ENCODE data around the gene ZEB1. TPM values are rescaled to one million over a fixed set of nuclear protein-coding genes. Genes with fewer than 3 reads are reported as not detected.
"Not testable (repeated sequence)": the region's sequence is repeated elsewhere in the genome, so short reads cannot be mapped to it uniquely, and the experiment has no call there.

Gene ZEB1
- polyA plus RNA-seq, 3 donors: 23.0 to 24.6 (median 23.9) TPM

DNA sequence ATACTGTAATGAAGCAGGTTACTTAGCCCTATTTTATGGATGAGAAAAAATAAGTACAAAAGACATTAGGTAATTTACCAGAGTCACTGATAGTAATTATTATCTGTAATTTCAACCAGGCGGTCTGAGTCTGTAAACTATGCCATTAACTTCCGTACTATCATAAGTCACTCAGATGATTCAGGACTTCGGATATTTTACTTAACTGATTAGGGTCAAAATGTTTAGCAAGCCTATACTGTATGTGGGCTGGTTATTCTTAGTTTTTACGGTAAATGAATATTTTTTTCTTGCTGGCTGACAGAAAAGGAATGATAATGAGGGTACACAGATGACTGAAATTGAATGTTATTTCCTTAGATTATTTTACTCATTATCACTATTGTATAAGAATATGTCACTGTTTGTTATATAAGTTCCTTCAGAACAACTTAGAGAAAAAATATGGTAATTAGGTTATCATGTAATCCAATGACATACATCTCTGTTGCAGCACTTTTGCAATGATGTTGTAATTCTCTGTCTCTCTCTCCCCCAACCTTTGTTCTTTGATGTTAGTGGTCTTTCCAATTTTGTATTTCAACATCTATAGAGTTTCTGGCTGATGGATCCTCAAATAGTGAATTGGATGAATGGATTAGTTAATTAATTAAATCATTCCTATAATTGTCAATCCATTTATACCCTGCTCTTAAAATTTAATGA, 165.6 kb downstream of the ZEB1 start:
- no peak for DNase-seq

DNA sequence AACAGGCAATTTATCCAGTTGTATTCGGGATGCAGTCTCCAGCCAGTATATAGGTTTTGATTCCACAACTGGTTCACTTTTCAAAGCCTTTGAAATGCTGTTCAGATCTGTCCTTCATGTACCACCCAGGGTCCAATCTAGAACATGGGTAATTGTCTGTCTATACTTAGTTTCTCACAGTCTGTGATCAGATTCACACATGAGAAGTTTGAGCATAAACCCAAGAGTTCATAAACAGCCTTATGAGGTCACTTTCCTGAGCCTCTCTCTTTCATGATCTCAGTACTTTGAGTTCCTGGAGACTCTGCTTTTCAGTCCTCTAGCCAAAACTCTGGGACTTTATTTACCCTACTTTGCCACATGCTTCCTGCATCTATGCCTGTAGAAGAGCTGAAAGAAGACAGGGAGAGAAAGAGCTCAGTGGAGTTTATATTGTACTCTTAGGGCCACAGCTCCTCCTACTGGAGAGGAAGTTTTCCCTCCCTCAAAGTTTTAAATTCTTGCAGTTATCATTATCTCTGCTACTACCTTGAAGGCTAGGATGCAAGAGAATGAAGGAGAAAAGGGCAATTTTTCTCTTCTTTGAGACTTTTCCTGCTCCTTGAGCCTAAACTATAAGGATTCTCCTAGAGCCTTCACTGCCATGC, 172.0 kb downstream of the ZEB1 start:
- peak; percentile 5 for DNase-seq

DNA sequence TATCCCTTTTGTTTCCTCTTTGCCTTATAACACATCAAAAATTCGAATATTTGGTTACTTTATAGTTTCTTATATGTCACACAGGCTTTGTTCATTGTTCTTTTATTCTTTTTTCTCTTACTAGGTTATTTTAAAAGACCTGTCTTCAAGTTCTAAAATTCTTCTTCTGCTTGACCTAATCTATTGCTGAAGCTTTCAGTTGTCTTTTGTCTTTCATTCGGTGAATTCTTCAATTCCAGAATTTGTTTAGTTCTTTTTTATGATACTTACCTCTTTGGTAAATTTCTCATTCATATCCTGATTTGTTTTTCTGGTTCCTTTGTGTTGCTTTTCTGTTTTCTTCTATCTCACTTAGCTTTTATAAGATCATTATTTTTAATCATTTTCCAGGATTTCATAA, 188.4 kb downstream of the ZEB1 start:
- no peak for DNase-seq

DNA sequence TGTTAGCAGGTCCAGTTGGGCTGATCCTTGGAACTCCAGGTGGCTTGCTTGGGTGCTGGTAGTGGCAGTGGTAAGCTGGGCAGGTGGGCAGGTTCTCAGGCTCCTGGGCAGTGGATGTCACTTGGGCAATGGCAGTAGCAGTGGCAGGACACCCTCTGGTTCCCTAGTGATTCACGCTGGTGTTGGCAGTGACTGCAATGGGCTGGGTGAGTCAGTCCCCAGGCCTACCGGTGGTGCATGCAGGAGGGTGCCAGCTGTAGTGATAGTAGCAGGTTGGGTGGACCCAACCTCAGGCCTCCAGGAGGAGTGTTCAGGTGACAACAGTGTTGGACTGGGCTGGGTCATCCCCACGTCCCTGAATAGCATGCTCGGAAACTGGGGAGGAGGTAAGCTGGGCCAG, 189.2 kb downstream of the ZEB1 start:
- no peak for DNase-seq

DNA sequence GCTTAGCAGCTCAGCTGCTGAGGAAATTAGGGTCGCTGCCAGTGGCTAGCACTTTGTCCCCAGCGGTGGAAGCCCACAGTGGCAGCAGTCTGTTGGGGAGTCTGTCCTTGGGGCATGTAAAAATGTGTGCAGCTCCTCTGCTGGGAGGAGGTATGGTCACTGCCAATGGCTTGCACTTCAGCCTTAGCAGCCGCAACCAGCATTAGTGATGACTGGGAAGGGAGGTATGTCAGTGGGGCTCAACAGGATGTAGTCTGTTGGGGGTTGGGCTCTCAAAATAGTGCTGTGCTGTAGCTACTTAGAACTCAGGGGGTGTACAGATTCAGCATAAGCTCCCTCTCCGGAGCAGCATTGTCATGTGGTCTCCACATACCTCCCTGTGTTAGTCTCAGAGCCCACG, 189.9 kb downstream of the ZEB1 start:
- no peak for DNase-seq

DNA sequence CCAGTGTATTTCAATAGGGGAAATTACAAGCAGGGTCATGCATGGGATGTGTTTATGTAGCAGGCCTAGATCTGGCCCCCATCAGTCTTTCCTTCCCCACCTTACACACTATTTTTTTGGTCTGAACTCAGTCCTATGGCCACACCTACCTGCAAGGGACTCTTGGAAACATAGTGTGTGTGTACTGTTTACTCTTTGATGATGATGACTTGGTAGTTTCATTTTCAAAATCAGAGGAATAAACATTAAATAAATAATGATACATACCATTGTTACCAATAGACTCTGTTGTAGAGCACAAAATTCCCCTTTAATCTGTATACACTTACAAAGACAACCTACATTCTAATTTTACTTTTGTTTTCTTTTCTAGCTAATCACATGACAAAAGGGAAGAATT, 191.0 kb downstream of the ZEB1 start:
- no peak for DNase-seq

DNA sequence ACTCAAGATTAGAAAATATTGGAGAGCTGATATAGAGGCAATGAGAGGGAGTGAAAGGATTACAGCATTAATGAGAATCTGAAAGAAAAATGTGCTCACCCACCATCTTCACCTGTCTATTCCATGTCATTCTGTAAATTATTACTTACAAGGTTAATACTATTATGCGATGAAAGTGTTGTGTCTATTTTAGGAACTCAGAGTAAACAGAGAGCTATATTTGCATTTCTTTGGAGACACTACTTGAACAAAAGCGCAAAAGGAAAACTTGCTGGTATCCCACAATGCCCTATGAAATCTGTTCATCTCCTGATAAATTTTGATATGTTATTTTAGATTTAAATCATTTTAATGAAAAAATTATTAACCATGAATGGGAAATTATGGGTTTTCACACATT, 196.1 kb downstream of the ZEB1 start:
- no peak for DNase-seq

DNA sequence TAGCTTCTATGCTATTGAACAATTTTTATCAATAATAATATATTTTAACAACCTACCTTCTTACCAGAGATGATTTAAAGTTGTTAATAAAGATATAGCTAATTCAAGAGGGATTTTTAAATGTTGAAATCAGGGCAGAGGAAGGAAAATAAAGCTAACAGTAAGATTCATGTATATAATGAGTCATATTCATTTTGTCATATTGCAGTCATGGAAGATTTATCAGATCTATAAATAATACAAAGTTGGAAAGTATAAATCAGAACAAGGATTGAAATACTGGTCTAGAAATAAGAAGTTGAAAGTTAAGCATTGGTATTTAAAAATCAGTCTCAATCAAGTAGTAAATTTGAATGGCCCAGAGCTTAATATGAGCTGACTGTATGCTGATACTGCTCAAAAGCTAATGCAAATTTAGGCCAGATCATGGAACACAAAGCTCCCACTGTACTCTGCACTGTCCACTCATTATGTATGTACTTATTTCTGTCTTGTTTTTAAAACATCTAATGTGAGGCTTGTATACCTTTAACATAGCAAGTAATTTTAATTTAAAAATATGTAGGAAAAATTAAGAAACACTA, 196.9 kb downstream of the ZEB1 start:
- no peak for DNase-seq

DNA sequence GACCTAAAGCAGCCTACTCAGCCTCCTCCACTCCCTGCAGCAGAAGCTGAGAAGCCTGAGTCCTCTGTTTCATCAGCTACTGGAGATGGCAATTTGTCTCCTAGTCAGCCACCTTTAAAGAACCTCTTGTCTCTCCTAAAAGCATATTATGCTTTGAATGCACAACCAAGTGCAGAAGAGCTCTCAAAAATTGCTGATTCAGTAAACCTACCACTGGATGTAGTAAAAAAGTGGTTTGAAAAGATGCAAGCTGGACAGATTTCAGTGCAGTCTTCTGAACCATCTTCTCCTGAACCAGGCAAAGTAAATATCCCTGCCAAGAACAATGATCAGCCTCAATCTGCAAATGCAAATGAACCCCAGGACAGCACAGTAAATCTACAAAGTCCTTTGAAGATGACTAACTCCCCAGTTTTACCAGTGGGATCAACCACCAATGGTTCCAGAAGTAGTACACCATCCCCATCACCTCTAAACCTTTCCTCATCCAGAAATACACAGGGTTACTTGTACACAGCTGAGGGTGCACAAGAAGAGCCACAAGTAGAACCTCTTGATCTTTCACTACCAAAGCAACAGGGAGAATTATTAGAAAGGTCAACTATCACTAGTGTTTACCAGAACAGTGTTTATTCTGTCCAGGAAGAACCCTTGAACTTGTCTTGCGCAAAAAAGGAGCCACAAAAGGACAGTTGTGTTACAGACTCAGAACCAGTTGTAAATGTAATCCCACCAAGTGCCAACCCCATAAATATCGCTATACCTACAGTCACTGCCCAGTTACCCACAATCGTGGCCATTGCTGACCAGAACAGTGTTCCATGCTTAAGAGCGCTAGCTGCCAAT, 202.2 kb downstream of the ZEB1 start:
- no peak for DNase-seq

DNA sequence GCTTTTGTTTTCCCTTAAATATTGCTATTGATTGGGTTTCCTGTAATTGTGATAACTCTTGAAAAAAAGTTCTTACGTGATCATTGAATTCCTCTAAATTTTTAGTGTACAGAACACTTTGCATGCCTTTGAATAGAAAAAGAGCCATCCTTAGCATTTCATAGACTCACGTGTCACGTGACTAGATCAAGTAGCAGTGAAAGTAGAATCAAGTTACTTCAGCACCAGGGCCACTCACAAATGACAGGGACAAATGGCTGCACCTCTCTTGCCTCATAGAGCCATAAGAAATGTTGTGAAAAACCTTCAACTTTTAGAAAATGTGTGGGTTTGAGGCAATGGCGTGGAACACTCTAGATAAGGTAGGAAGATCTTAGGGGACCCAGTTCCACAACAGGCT, 203.8 kb downstream of the ZEB1 start:
- no peak for DNase-seq

DNA sequence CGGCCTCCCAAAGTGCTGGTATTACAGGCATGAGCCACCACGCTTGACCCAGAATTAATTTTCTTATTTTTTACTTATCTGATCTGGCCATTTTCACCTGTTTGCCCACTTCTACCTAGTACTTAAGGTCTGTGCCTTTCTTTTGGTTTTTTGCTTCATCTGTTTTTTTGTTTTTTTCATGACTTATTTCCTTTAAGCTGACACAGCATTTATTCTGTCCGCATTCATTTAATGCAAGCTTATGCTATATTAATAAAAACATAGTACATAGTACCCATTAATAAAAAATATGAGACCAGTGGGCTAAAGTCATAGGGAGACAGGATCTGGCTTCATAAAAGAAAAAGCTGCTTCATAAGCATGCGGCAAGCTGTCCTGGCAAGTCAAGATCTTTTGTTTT, 205.4 kb downstream of the ZEB1 start:
- no peak for DNase-seq

DNA sequence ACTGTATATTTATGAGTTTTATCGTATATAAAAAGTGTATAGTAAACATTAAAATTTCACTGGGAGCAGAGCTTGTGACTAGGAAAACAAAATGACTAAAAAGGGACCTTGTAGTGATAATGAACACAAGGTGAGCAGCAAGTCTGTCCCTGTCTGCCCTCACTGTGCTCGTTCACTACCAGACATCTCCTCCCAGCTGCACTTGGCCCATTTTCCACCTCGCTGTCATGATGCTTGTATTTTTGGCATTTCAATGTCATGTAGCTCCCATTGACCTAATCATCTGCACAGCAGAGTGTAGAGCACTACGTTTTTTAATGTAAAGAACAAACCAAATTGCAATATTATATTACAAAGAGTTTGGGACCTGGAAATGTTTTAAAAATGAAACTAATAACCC, 207.2 kb downstream of the ZEB1 start:
- no peak for DNase-seq

DNA sequence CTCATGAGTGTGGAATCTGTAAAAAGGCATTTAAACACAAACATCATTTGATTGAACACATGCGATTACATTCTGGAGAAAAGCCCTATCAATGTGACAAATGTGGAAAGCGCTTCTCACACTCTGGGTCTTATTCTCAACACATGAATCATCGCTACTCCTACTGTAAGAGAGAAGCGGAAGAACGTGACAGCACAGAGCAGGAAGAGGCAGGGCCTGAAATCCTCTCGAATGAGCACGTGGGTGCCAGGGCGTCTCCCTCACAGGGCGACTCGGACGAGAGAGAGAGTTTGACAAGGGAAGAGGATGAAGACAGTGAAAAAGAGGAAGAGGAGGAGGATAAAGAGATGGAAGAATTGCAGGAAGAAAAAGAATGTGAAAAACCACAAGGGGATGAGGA, 207.7 kb downstream of the ZEB1 start:
- DNase-seq: no peak

DNA sequence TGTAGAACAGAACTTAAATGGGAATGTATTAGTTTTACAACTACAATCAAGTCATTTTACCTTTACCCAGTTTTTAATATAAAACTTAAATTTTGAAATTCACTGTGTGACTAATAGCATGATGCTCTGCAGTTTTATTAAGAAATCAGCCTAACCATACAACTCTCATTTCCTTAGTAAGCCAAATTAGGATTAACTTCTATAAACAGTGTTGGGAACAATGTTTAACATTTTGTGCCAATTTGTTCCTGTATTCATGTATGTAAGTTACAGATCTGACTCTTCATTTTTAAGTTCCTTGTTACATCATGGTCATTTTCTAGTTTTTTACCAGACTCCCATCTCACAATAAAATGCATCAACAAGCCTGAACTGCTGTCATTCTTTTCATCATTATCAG, 209.8 kb downstream of the ZEB1 start:
- DNase-seq: no peak

DNA sequence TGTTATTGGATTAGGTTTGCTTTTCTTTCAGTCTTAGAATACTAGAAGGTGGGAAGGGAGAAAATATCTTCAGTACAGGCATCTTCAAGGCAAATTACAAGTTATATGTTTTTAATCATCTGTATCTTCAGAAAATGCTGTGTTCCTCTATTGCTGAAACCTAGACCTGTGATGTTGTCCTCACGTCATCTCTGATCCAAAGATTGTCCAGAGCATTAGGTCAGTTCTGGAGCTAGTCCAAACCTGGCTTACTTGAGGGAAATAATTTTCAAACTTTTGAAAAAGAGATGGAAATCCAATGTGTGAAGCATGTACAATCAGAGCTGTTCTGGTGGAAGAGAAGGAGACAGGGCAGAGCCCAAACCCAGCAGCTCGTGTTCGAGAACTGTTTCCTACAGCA, 217.3 kb downstream of the ZEB1 start:
- no peak for DNase-seq

DNA sequence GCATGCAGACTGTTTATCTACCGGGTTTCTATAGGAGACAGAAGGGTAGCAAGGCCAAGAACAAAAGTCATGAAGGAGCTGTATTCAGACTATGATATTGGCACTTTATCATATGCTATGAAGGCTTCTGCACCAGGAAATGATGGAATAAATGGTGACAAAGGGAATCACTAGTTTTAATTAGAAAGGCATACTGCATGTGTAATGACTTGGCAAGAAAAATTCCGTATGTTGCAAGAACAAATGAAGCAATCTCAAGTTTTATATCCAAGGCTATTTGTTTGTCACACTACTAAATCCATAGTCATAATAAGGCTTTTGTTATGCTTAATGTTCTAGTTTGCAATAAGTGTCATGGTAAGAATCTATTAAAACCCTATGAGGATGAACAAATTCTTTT, 230.9 kb downstream of the ZEB1 start:
- DNase-seq: no peak

DNA sequence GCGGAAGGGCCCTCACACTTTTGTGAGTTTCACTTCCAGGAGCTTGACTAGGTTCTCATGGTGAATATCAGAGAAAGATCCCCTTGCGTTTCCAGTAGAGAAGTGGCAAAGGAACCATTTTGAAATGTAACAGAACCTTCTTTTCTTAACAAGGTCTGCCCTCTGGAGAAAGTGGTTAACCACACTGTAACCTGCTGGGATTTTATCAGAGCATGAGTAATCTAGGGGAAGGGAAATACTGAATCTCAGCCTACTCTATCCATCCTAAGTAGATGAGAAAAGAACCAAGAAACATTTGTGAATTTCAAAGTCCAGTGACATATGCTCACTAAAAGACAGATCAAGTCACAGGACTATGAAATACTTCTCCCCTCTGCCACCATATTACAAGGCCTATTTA, 235.5 kb downstream of the ZEB1 start:
- DNase-seq: no peak

DNA sequence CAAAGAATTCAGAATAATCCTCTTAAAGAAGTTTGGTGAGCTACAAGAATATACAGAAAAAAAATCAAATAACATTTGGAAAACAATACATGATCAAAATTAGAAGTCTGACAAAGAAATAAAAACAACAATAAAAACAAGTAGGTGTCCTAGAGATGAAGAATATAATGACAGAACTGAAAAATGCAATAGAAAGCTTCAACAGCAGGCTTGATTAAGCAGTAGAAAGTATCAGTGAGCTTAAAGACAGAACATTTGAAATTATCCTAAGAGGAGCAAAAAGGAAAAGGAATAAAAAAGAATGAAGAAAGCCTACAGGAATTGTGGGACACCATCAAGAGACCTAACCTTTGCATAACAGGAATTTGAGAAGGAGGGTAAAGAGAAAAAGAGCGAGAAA, 238.8 kb downstream of the ZEB1 start:
- no peak for DNase-seq

DNA sequence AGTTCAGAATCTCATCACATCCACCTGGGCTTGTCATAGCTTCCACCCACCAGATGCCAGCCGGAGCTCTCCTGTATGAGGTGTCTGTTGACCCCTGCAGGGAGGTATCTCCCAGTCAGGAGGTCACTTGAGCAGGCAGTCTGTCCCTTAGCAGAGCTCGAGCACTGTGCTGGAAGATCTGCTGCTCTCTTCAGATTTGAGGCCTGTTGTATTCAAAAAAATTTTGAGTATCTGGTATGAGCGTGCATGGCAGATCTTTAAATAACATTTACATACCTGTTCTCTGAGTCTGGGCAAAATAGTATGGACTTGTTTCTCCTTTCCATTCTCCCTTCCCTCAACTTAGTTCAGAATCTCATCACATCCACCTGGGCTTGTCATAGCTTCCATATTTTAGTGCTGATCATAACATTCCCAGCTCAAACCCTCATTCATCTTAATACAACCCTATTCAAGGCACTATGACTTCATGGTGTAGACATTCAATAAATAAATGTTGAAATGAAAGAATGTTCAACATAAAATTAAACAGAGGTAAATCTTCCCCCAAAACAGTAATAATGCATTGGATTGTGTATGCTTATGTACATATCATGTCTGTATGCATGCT, 249.3 kb downstream of the ZEB1 start:
- not testable (repeated sequence) for DNase-seq

DNA sequence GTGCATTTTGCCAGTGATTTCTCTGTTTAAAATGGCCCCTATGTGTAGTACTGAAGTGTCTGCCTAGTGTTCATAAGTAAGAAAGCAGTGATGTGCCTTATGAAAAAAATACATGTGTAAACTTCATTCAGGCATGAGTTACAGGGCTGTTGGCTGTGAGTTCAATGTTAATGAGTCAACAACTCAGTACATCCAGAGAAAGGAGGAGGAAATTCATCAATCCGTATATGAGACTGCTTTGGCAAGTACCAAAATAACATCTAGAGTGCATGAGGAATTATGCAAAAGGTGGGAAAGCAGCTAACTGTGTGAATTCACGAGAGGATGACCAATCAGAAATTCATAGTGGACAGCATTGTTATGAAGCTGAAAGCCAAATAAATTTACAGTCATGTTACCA, 255.6 kb downstream of the ZEB1 start:
- no peak for DNase-seq

DNA sequence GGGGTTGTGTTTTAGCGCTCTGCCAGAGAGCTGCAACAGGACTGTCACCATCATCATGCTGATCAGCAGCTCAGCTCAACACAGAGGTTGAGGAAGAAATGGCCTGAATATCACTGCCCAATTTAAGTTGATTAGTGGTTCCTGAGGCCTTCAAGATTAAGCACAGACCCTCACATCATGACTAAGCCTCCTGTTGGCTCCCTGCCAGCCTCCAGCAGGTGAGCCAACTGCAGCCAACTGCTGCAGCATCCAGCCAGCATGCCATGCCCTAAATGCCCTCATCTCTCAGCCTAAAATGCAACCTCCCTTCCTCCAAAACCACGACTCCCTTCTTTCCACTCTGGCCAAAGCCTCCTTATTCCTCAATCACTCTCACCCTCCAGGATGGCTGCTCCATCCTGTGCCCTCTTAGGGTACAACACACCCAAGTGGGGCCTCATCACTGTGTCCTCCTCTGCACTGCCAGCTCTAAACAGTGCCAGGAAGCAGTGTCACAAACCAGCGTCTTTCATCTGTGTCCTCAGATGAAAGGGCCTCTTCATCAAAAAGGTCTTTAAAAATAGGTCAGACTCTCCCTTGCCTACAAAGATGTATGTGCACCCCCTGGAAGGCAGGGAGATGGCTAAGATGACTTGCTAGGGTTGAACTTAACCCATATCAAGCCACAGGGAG, 259.3 kb downstream of the ZEB1 start:
- DNase-seq: no peak

DNA sequence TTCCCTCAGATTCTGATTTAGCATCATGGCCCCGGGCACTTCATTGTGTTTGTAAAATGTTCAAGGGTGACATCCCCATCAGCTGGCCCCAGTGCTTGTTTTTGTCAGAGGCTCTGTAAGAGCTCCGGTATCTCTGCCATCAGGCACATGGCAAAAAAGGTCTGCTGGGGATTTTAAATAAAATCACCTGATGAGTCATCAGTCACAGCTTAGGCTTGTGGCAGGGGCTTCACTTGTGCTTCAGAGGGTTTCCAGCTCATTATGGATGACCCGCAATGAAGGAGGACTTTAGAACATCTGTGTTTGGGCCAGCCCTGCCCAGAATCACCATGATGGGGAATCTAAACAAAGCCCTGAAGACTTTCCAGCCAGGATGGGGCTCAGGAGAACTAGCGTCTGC, 259.9 kb downstream of the ZEB1 start:
- no peak for DNase-seq

Data from renal pelvis (tissue), 4 donors.